ENCODE measurements around the gene GSC. TPM values are rescaled to one million over a fixed set of nuclear protein-coding genes. Genes with fewer than 3 reads are reported as not detected.
"Not testable (repeated sequence)": the region's sequence is repeated elsewhere in the genome, so short reads cannot be mapped to it uniquely, and the experiment has no call there.

GSC gene
- polyA plus RNA-seq, 10 donors, result 0.35 to 1.5 (median 0.77) TPM

GRCh38 chr14:94747153-94747552 lies 22.8 kb downstream of the GSC start:
- DNase-seq, result not testable (repeated sequence)

DNA sequence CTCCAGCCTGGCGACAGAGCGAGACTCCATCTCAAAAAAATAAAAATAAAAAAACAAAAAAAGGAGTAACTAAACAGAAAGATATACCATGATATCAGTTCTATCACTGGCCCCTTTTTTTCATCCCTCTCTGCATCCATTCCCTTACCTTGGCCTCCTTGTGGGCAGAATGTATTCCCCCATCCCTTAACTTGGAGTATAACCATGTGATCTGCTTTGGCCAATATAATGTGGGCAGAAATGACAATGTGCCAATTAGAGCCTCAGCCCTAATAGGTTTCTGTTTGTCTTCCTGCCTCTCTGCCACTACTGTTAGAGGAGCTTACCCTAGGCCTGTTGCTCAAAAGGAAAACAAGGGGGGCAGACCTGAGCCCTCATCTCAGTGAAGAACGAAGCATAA lies 23.8 kb downstream of the GSC start:
- no peak for DNase-seq

DNA sequence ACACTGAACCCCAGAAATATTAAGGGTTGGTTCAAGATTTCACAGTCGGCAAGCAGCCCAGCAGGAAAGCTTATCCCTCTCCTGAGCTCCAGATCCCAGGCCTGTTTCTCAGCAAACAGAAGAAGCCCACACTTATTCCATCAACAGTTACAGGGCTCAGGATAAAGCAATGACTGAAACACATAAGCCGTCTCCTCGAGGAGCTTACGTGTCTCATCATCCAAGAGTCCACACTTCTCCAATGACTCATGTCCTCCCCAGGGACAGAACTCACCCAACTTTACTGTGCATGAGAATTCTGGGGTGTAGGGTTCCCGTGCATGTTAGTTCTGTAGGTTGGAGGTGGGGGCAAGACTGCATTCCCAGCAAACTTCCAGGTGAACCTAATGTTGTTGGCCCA lies 31.2 kb downstream of the GSC start:
- DNase-seq, result no peak

DNA sequence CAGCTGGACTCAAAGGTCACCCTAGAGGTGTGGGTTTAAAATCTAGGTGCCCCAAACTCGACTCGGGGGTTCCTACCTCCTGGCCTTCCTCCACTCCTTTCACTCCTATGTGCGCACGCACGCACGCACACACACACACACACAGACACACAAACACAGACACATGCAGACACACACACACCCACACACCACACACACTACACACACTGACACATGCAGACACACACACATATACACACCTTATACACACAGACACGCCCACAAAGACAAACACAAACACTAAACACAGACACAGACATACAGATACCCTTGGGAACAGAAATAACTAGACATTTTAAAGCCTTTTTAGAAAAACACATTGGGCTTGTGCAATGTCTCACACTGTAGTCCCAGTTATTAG lies 31.8 kb downstream of the GSC start:
- no peak for DNase-seq

DNA sequence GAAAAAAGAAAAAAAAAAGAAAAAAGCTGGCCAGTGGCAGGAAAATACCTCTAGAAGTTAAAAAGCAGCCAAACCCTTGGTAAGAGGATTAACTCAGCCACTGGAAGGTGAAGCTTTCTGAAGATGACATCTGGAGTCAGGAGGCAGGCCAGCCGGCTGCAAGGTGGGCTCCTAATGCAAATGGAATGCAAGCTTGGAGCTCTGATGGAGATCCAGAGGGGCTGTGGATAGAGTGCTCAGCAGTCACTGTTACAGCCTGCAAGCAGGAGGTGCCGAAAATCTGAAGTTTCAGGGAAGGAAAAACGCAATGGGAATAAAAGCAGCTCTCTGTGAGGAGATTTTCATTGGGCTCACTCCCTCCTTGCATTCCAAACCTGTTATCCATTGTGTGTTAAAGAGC lies 41.0 kb downstream of the GSC start:
- peak in 1 of 3 donors; percentile 6 for DNase-seq

- not testable (repeated sequence) for DNase-seq
These were observed 41.5 kb downstream of the GSC start for GRCh38 chr14:94728440-94728839.

DNA sequence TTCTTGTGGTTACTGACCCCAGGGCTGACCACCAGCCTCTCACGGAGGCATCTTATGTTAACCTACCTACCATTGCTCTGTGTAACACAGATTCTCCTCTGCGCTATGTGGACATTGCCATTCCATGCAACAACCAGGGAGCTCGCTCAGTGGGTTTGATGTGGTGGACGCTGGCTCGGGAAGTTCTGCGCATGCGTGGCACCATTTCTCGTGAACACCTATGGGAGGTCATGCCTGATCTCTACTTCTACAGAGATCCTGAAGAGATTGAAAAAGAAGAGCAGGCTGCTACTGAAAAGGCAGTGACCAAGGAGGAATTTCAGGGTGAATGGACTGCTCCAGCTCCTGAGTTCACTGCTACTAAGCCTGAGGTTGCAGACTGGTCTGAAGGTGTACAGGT lies 43.3 kb downstream of the GSC start:
- not testable (repeated sequence) for DNase-seq

DNA sequence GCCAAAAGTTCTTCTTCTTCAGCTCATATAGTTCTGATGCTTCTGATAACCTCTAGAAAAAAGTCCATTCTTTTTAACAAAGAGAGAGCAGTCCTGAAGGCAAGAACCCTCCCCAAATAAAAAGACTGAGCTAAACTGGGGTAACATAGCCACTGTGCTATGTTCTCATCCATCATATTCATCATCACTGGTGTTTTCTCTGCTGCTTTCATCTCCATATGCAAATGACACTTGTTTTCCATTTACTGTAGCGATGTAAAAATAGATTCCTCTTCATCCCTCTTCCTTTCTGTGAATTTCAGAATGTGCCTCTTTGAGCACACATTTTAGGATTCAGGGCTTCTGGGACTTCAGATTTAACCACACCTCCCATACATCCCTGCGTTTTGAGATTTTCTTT lies 44.9 kb downstream of the GSC start:
- DNase-seq, result no peak

- DNase-seq, result no peak
These were observed 47.5 kb downstream of the GSC start for GRCh38 chr14:94722397-94722796.

Other genes starting within 250 kb of the GSC start
- gene SERPINA4, start 208.7 kb downstream of the GSC start, polyA plus RNA-seq (ENCODE audit: insufficient read length in 10 of 10), result under 1 TPM in 2 of 10 donors, not detected in 8; 0.07 to 0.31 TPM
- under 1 TPM in 7 of 10 donors, not detected in 3; 0.08 to 0.55 (median 0.15) TPM for gene SERPINA5, start 188.7 kb downstream of the GSC start, polyA plus RNA-seq (ENCODE audit: insufficient read length in 10 of 10)
- under 1 TPM in 2 of 10 donors, not detected in 8; 0.10 to 0.42 TPM for gene SERPINA3, start 157.7 kb downstream of the GSC start, polyA plus RNA-seq (ENCODE audit: insufficient read length in 10 of 10)

Measured in muscle of back (tissue), 11 donors.